Transverse colon (tissue), 4 donors: Measurements from ENCODE around the gene OCEL1. TPM values are rescaled to one million over a fixed set of nuclear protein-coding genes. Genes with fewer than 3 reads are reported as not detected.

Source experiments
- DNase-seq: peaks from one replicate; pipeline ENCODE4 v3.0.0-alpha.2; 2019
- H3K27ac ChIP-seq, 4 donors: fragments of 200-600 bp; sonication (generic); 2 replicates each; pipeline ENCODE4 v1.5.1; 2016 to 2018; ENCODE audit warnings: inconsistent platforms in 4 of 4
- H3K27me3 ChIP-seq: fragments of 200-600 bp; sonication (generic); 2 replicates; pipeline ENCODE4 v1.5.1; 2017; ENCODE audit warnings: inconsistent platforms
- H3K36me3 ChIP-seq, 4 donors: fragments of 200-600 bp; sonication (generic); 2 replicates each; pipeline ENCODE4 v1.5.1; 2017 to 2019; ENCODE audit warnings: inconsistent platforms in 4 of 4
- H3K4me1 ChIP-seq, 4 donors: fragments of 200-600 bp; sonication (generic); 2 replicates each; pipeline ENCODE4 v1.5.1; 2017 to 2020; ENCODE audit warnings: inconsistent platforms in 4 of 4
- H3K4me3 ChIP-seq, 4 donors: fragments of 200-600 bp; sonication (generic); 1 replicate in 1 of 4; 2 replicates in 3 of 4; pipeline versions ENCODE4 v1.5.1 to v1.6.1; 2017 to 2019; ENCODE audit warnings: inconsistent platforms in 4 of 4
- H3K9me3 ChIP-seq, 2 donors: fragments of 200-600 bp; sonication (generic); 2 replicates each; pipeline ENCODE4 v1.5.1; 2017 to 2019; ENCODE audit warnings: inconsistent platforms in 2 of 2
- EP300 ChIP-seq: sonication (generic); formaldehyde crosslinking; IDR thresholded peaks from one replicate; pipeline ENCODE4 v1.6.1; 2017; ENCODE audit warnings: antibody characterized with exemption, low read depth
- POLR2A ChIP-seq: fragments of 450-650 bp; IDR thresholded peaks from one replicate; pipeline ENCODE4 v1.6.1; 2016; ENCODE audit warnings: antibody characterized with exemption, mild to moderate bottlenecking, moderate library complexity
- POLR2AphosphoS5 ChIP-seq, 3 donors: sonication (generic); formaldehyde crosslinking; IDR thresholded peaks; one replicate each; pipeline ENCODE4 v1.6.1; 2016; ENCODE audit warnings: antibody characterized with exemption in 3 of 3
- WGBS, 2 donors: methylation state at CpG; one replicate each; pipeline ENCODE4 v1.1.5; 2018; ENCODE audit warnings: low coverage in 1 of 2; 5-methylcytosine and 5-hydroxymethylcytosine counted together
- in situ Hi-C, 4 donors: fragments of 200-750 bp; cut with MboI; loops; one replicate each; pipeline versions ENCODE4 v1.15.0 to v1.15.1; 2017; ENCODE audit warnings: low sequenced_read_pairs in 3 of 4, low pct_ligation_motif_present in 1 of 4, low pct_unique_long_range_greater_than_20kb in 1 of 4
- intact Hi-C: fragments of 100-400 bp; cut with DNase I; formaldehyde crosslinking; loops from one replicate; pipeline ENCODE4 v1.15.1; 2023; ENCODE audit warnings: low total_unique reads
- total RNA-seq, 4 donors: library from RNA; depleted of rRNA; stranded (reverse); fragments of >200 nt; gene quantifications; one replicate each; pipeline ENCODE4 v1.1.0, GENCODE V29; 2016
- TF ChIP-seq, protein P1 (sequence below), 5 experiments: fragments of 200-600 bp in 3 of 5; fragments of 450-650 bp in 2 of 5; sonication (generic) in 3 of 5; IDR thresholded peaks; 1 replicate in 2 of 5; 2 replicates in 3 of 5; pipeline ENCODE4 v1.5.1; 2016 to 2017; ENCODE audit warnings: antibody characterized with exemption in 5 of 5, inconsistent platforms in 3 of 5, mild to moderate bottlenecking in 2 of 5, moderate library complexity in 1 of 5

The OCEL1 gene
- total RNA-seq, 4 donors from 2014 or later, result 4.8 to 42.6 (median 29.9) TPM

DNA sequence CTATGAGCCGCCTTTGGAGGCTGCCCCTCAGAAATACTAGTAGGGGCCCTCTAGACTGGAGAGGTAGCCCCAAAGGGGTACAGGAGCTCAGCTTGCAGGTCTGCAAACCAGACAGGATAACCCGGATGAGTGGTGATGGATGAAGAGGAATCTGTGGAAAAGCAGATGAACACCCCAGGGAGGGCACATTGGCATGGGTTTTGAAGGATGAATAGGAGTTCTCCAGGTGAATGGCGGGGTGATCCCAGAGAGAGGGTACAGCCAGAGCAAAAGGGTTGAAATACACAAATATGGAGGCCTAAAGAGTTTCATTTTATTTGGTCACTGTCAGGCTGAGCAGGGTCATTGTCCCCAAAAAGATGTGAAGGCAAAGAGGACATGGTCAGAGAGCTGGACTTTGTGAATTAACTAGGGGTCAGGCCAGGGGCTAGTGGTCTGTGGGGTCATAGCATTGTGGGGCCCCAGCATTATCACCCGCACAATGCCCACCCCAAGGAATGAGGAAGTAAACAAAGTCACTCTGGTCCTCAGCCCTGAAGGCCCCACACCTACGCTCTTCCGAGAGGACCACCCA lies 14.9 kb downstream of the OCEL1 start:
- Histone ChIP-seq H3K4me3 (peak overlapping the region in 2 of 4 donors; percentile 4 to 19), H3K4me1 (peaks cover 20 to 78% (median 55%) of the 10 kb centered on the region in 4 donors), H3K27me3 (no peaks in the 10 kb centered on the region), H3K27ac (peak overlapping the region; percentile 89 to 95 (median 94)), H3K36me3 (no peaks in the 10 kb centered on the region), H3K9me3 (no peaks in the 10 kb centered on the region)
- TF ChIP-seq, protein P1, sequence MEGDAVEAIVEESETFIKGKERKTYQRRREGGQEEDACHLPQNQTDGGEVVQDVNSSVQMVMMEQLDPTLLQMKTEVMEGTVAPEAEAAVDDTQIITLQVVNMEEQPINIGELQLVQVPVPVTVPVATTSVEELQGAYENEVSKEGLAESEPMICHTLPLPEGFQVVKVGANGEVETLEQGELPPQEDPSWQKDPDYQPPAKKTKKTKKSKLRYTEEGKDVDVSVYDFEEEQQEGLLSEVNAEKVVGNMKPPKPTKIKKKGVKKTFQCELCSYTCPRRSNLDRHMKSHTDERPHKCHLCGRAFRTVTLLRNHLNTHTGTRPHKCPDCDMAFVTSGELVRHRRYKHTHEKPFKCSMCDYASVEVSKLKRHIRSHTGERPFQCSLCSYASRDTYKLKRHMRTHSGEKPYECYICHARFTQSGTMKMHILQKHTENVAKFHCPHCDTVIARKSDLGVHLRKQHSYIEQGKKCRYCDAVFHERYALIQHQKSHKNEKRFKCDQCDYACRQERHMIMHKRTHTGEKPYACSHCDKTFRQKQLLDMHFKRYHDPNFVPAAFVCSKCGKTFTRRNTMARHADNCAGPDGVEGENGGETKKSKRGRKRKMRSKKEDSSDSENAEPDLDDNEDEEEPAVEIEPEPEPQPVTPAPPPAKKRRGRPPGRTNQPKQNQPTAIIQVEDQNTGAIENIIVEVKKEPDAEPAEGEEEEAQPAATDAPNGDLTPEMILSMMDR (IDR thresholded peaks at IDR 0.05), result no peak
- TF ChIP-seq EP300 (no peak), POLR2AphosphoS5 (IDR thresholded peaks at IDR 0.05) (no peak), POLR2A (no peak)
- WGBS, 2 donors, result 91 to 100% methylated on average over 1 to 6 of the region's 6 CpGs
- in situ Hi-C loops, result no loop called here
- intact Hi-C loops, result no loop called here
- no peak for DNase-seq

DNA sequence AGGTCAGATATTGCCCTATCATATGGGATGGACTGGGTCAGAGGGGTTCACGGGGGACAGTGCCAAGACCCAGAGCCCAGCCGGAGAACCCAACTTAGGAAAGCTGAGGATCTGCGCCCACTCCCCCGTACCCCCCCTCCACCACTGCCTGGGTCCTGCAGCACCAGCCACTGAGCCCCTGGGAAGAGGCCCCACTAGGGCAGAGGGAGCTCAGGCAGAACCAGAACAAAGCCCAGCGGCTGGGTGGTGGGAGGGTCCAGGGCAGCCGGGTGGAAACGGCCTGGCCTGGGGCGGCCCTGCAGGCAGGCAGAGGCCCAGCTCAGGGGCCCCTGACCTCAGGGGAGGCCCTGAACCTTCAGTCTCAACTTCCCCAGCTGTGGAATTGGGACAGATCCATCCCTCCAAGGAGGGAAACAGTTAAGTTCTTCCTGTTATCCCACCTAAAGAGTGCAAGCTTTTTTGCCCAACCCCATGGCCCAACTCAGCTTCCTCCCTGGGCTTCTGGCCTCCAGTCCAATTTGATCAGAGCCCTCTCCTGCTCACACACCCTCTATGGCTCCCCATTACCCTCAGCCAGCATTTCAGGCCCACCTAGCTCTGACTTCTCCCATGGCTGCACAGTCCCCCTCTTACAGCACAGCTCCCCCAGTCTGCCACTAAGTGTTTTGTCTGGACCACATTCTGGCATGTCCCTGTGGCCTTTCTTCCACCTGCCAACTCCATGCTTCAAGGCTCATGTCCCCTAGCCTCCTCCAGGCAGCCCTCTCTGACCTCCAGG lies 16.6 kb downstream of the OCEL1 start:
- H3K4me1 ChIP-seq, result peaks cover 22 to 75% (median 56%) of the 10 kb centered on the region in 4 donors
- H3K4me3 ChIP-seq, result peak overlapping the region in 3 of 4 donors; percentile 63 to 95 (median 79)
- H3K36me3 ChIP-seq, result no peaks in the 10 kb centered on the region
- intact Hi-C loops, result no loop called here
- no peak for DNase-seq
- WGBS, 2 donors, result 54% methylated on average over 4 of the region's 8 CpGs; no CpG with 5 or more reads in 1 of the 2 donors
- H3K27ac ChIP-seq, result peak overlapping the region; percentile 89 to 95 (median 94)
- H3K27me3 ChIP-seq, result no peaks in the 10 kb centered on the region
- no peaks in the 10 kb centered on the region for H3K9me3 ChIP-seq
- in situ Hi-C loops, result no loop called here
- TF ChIP-seq POLR2A (no peak), POLR2AphosphoS5 (IDR thresholded peaks at IDR 0.05) (no peak), EP300 (no peak)
- TF ChIP-seq, protein P1 (IDR thresholded peaks at IDR 0.05), result no peak

DNA sequence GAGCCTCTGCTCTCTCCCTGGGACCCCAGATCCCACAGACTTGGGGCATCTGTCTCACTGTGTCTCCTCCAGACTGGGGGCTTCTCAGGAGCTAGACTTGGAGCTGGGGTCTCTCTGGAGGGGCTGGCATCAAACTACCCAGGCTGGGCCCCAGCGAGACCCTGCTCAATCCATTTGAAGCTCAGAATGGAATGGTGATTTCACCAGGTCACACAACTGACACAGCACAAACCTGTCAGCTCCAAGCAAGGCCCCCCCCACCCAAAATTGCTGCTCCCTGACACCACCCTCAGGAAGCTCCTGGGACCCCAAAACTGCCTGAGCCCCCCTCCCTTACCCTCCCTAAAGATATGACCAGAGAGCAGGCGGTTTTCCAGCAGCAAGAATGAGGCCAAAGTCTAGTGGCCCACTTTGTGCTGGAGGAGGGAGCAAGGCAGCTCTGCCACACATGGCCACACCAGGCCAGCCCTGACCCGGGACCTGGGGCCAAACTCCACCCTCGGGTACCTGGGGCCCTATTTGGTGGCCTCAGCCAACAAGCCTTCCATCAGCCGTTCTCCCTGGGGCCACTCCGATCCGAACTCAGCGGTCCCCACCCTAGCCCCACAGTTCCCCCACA lies 17.3 kb downstream of the OCEL1 start:
- peak; percentile 60 for DNase-seq
- no peaks in the 10 kb centered on the region for H3K27me3 ChIP-seq
- intact Hi-C loops (no loop called here), in situ Hi-C loops (no loop called here)
- peak overlapping the region; percentile 63 to 97 (median 87) for H3K4me3 ChIP-seq
- no peaks in the 10 kb centered on the region for H3K9me3 ChIP-seq
- peaks cover 28 to 75% (median 63%) of the 10 kb centered on the region in 4 donors for H3K4me1 ChIP-seq
- 28 to 53% methylated on average over 3 to 8 of the region's 8 CpGs for WGBS, 2 donors
- TF ChIP-seq POLR2AphosphoS5 (IDR thresholded peaks at IDR 0.05), result peak in 1 of 3 donors; percentile 9
- TF ChIP-seq, protein P1 (IDR thresholded peaks at IDR 0.05), result no peak
- H3K36me3 ChIP-seq, result no peaks in the 10 kb centered on the region
- H3K27ac ChIP-seq, result peak overlapping the region; percentile 89 to 95 (median 94)
